Body of pancreas (tissue), 4 donors: ENCODE results near the gene AQP1. TPM values are rescaled to one million over a fixed set of nuclear protein-coding genes. Genes with fewer than 3 reads are reported as not detected.

Experiments used
- ATAC-seq: fragments of 150-250 bp; one replicate; pipeline ENCODE4 v1.9.1; 2016
- DNase-seq, 4 donors: peaks; one replicate each; pipeline ENCODE4 v3.0.0-alpha.2; 2019
- H3K27ac ChIP-seq, 4 donors: fragments of 200-600 bp; sonication (generic); 1 replicate in 3 of 4; 2 replicates in 1 of 4; pipeline versions ENCODE4 v1.5.1 to v1.6.1; 2016 to 2019; ENCODE audit warnings: mild to moderate bottlenecking in 1 of 4, mixed read lengths in 1 of 4, moderate library complexity in 1 of 4
- H3K27me3 ChIP-seq, 2 donors: fragments of 200-600 bp; sonication (generic); one replicate each; pipeline ENCODE4 v1.6.0; 2016; ENCODE audit warnings: mild to moderate bottlenecking in 1 of 2
- H3K36me3 ChIP-seq, 2 donors: fragments of 200-600 bp; sonication (generic); replicated peaks in 1 of 2; 2 replicates each; pipeline ENCODE4 v1.5.1; 2016; ENCODE audit warnings: low read depth in 2 of 2; ENCODE audit not compliant: insufficient read depth in 1 of 2
- H3K4me1 ChIP-seq: fragments of 200-600 bp; sonication (generic); one replicate; pipeline ENCODE4 v1.6.0; 2016
- H3K4me3 ChIP-seq, 2 donors: fragments of 200-600 bp; sonication (generic); 1 replicate in 1 of 2; 2 replicates in 1 of 2; pipeline ENCODE4 v1.5.1; 2016 to 2019
- H3K9me3 ChIP-seq, 3 donors: fragments of 200-600 bp; sonication (generic); 1 replicate in 2 of 3; 2 replicates in 1 of 3; pipeline ENCODE4 v1.5.1; 2016
- POLR2A ChIP-seq, 3 donors: fragments of 450-650 bp; IDR thresholded peaks; one replicate each; pipeline ENCODE4 v1.6.1; 2016; ENCODE audit warnings: antibody characterized with exemption in 3 of 3, mild to moderate bottlenecking in 2 of 3
- WGBS, 2 donors: methylation state at CpG; one replicate each; pipeline ENCODE4 v1.1.5; 2017; 5-methylcytosine and 5-hydroxymethylcytosine counted together
- intact Hi-C: fragments of 100-400 bp; cut with DNase I; formaldehyde crosslinking; loops from one replicate; pipeline ENCODE4 v1.15.1; 2023
- total RNA-seq, 2 donors: library from RNA; depleted of rRNA; stranded (reverse); fragments of >200 nt; gene quantifications; one replicate each; pipeline ENCODE4 v1.1.0, GENCODE V29; 2016
- TF ChIP-seq, protein P1 (sequence below), 7 experiments: fragments of 450-650 bp in 4 of 7; fragments of 200-600 bp in 3 of 7; sonication (generic) in 3 of 7; IDR thresholded peaks; one replicate each; pipeline ENCODE4 v1.5.1; 2016 to 2019; ENCODE audit warnings: antibody characterized with exemption in 7 of 7

Gene AQP1
- total RNA-seq, 2 donors from 2014 or later = 197 to 204 TPM

DNA sequence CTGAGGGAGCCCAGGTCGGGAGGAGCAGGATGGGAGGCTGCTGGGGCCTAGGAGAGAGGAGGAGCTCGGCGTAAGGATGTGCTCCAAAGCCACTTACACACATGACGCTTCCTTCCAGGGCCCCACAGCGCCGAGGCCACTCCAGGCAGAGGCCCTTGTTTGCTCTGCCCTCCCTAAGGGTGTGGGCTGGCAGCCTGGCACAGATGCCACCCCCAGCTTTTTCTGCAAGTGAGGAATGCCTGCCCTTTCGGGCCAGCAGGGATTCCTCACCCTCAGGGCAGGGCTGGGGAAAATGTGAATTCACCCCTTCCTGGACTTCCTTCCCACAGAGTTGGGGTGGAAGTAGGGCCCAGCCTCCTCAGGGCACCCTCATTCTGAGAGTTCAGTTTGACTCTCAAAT is 5.6 kb upstream of the AQP1 start:
- peak; percentile 39 to 61 (median 49) for DNase-seq

DNA sequence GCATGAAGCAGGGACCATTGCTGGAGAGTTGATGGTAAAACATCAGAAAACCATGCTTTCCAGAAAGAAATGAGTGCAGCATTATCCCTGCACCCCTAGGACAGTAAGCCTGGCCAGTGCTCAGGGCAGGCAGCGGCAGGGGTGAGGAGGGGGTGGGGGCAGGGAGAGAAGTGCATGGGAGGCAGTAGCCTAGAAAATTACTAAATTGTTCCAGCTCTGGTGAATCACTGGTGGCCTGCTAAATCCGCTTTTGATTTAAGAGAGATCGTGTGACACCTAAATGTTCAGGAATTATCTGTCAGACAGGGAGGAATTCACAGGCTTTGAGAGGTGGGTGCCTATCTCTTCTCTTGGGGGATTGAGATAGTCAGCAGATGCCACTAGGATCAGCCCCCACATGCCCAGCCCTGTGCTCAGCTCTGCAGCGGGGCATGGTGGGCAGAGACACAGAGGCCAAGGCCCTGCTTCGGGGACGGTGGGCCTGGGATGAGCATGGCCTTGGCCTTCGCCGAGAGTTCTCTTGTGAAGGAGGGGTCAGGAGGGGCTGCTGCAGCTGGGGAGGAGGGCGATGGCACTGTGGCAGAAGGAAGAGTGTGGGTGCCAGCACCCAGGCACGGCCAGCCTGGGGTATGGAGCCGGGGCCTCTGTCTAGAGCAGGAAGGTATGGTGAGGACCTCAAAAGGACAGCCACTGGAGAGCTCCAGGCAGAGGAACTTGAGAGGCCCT is 5.0 kb upstream of the AQP1 start:
- Histone ChIP-seq H3K9me3 (no peaks in the 10 kb centered on the region), H3K27ac (peak overlapping the region in 3 of 4 donors; percentile 68 to 76 (median 69)), H3K4me1 (peaks cover 72% of the 10 kb centered on the region), H3K4me3 (no peak overlapping the region), H3K27me3 (no peaks in the 10 kb centered on the region), H3K36me3 (no peaks in the 10 kb centered on the region)
- no peak for ATAC-seq
- 39 to 45% methylated on average over 8 to 11 of the region's 11 CpGs for WGBS, 2 donors
- intact Hi-C loops = no loop called here
- TF ChIP-seq, protein P1, sequence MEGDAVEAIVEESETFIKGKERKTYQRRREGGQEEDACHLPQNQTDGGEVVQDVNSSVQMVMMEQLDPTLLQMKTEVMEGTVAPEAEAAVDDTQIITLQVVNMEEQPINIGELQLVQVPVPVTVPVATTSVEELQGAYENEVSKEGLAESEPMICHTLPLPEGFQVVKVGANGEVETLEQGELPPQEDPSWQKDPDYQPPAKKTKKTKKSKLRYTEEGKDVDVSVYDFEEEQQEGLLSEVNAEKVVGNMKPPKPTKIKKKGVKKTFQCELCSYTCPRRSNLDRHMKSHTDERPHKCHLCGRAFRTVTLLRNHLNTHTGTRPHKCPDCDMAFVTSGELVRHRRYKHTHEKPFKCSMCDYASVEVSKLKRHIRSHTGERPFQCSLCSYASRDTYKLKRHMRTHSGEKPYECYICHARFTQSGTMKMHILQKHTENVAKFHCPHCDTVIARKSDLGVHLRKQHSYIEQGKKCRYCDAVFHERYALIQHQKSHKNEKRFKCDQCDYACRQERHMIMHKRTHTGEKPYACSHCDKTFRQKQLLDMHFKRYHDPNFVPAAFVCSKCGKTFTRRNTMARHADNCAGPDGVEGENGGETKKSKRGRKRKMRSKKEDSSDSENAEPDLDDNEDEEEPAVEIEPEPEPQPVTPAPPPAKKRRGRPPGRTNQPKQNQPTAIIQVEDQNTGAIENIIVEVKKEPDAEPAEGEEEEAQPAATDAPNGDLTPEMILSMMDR (IDR thresholded peaks at IDR 0.05) = no peak
- no peak for TF ChIP-seq POLR2A (IDR thresholded peaks at IDR 0.05)
- no peak for DNase-seq

More for the DNA sequence above, 5.6 kb upstream of the AQP1 start:
- TF ChIP-seq POLR2A (IDR thresholded peaks at IDR 0.05) = no peak
- TF ChIP-seq, protein P1 (IDR thresholded peaks at IDR 0.05) = no peak
- Histone ChIP-seq H3K27me3 (no peaks in the 10 kb centered on the region), H3K27ac (peak overlapping the region in 3 of 4 donors; percentile 68 to 76 (median 69)), H3K4me1 (peaks cover 67% of the 10 kb centered on the region), H3K4me3 (peak overlapping the region in 1 of 2 donors; percentile 9), H3K36me3 (no peaks in the 10 kb centered on the region), H3K9me3 (no peaks in the 10 kb centered on the region)
- intact Hi-C loops = no loop called here
- ATAC-seq = peak; percentile 28
- 5 to 32% methylated on average over 4 to 7 of the region's 7 CpGs for WGBS, 2 donors

DNA sequence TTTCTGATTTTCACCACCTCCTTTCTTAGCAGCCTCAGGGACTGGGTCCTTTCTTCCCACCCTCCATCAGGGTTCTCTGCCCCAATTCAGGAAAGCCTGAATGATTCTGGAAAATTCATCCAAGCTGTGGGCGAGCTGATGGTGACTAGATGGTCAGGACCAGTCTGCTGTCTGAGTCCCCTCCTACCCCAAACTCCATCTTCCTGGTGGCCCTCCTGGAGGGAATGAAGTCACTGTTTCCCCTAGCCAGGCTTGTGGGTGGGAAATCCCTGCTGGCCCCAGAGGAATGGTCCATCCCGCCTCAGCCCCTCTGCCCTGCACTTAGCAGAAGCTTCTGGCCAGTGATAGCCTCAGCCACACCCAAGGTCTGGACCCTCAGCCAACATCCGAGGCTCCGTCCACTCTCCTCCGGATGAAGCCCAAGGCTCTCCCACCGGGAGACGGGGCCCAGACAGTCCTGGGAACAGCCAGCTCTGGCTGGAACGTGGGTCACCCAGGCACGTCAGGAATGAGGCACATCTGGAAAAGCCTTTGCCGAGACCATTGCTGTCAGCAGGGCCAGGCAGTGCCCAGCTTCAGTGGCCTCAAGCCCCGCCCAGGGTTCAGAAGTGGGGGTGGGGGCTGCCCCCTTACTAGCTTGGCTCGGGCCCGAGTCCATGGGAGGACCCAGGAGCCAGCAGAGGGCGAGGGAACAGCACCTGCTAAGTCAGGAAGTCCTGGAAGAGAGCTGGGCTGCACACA is 4.0 kb upstream of the AQP1 start:
- ATAC-seq = no peak
- H3K4me1 ChIP-seq = peaks cover 83% of the 10 kb centered on the region
- WGBS, 2 donors = 43 to 47% methylated on average over 4 to 14 of the region's 14 CpGs

GRCh38 chr7:30908681-30909080 is 3.0 kb upstream of the AQP1 start:
- TF ChIP-seq, protein P1 (IDR thresholded peaks at IDR 0.05) = peak in 6 of 7 experiments; percentile 1 to 57 (median 36)
- TF ChIP-seq POLR2A (IDR thresholded peaks at IDR 0.05) = no peak
- Histone ChIP-seq H3K27me3 (no peaks in the 10 kb centered on the region), H3K9me3 (no peaks in the 10 kb centered on the region), H3K36me3 (no peaks in the 10 kb centered on the region), H3K27ac (peak overlapping the region in 2 of 4 donors; percentile 69 to 76), H3K4me3 (no peak overlapping the region), H3K4me1 (peaks cover 92% of the 10 kb centered on the region)
- DNase-seq = peak in 2 of 4 donors; percentile 47 to 61
- no peak for ATAC-seq
- intact Hi-C loops = no loop called here
- WGBS, 2 donors = 65 to 83% methylated on average over 4 to 10 of the region's 10 CpGs

More for the DNA sequence above, 4.0 kb upstream of the AQP1 start:
- intact Hi-C loops = no loop called here
- Histone ChIP-seq H3K27me3 (no peaks in the 10 kb centered on the region), H3K9me3 (no peaks in the 10 kb centered on the region), H3K4me3 (no peak overlapping the region), H3K36me3 (no peaks in the 10 kb centered on the region), H3K27ac (peak overlapping the region in 3 of 4 donors; percentile 33 to 76 (median 69))
- no peak for TF ChIP-seq POLR2A (IDR thresholded peaks at IDR 0.05)
- TF ChIP-seq, protein P1 (IDR thresholded peaks at IDR 0.05) = peak in 1 of 7 experiments; percentile 11
- peak; percentile 48 to 68 (median 54) for DNase-seq
